Central memory CD8-positive, alpha-beta T cell (primary cell): ENCODE results near the gene MPRIP.
A peak's percentile ranks its signal among the peaks of the same experiment; 100 is the strongest.

ENCODE experiments used
- ATAC-seq: fragments of 150-1000 bp; cut with Tn5 transposase; replicated peaks from 2 replicates; pipeline ENCODE4 v1.10.0; 2022; ENCODE audit warnings: mild to moderate bottlenecking, moderate FRiP score, moderate number of reproducible peaks; ENCODE audit not compliant: poor library complexity, severe bottlenecking; ENCODE audit errors: extremely low read depth
- DNase-seq, 2 donors: peaks; one replicate each; pipeline ENCODE4 v3.0.0; 2021; ENCODE audit warnings: low spot score in 2 of 2
- H3K27ac Mint-ChIP-seq: one replicate; pipeline ENCODE4 v1.8.0; 2022; ENCODE audit warnings: low read depth, mild to moderate bottlenecking, moderate library complexity, mixed read lengths
- H3K27me3 Mint-ChIP-seq: one replicate; pipeline ENCODE4 v1.8.0; 2022; ENCODE audit warnings: mixed read lengths
- H3K36me3 Mint-ChIP-seq: one replicate; pipeline ENCODE4 v1.8.0; 2022; ENCODE audit warnings: mild to moderate bottlenecking, moderate library complexity, mixed read lengths; ENCODE audit not compliant: insufficient read depth
- H3K4me1 Mint-ChIP-seq: one replicate; pipeline ENCODE4 v1.8.0; 2022; ENCODE audit warnings: mixed read lengths
- H3K4me3 Mint-ChIP-seq: one replicate; pipeline ENCODE4 v1.8.0; 2022; ENCODE audit warnings: mild to moderate bottlenecking, moderate library complexity, mixed read lengths
- H3K9me3 Mint-ChIP-seq: one replicate; pipeline ENCODE4 v1.8.0; 2022; ENCODE audit warnings: mixed read lengths

Gene MPRIP

DNA sequence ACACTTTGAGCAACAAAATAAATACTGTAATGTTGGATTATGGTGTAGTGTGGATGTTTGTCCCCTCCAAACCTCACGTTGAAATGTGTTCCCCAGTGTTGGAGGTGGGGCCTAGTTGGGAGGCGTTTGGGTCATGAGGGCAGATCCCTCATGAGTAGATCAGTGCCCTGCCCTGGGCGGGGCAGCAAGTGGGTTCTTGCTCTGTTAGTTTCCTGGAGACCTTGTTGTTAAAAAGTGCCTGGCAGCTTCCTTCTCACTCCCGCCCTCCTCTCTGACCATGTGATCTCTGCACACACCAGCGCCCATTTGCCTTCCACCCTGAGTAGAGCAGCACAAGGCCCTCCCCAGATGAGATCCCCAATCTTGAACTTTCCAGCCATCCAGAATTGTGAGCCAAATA, 67.7 kb downstream of the MPRIP start:
- H3K27me3 Mint-ChIP-seq, result no peaks in the 10 kb centered on the region
- H3K36me3 Mint-ChIP-seq, result peaks cover 4% of the 10 kb centered on the region
- peak overlapping the region; percentile 82 for H3K27ac Mint-ChIP-seq
- no peaks in the 10 kb centered on the region for H3K9me3 Mint-ChIP-seq
- peaks cover 69% of the 10 kb centered on the region for H3K4me1 Mint-ChIP-seq
- DNase-seq (peak in 1 of 2 donors; percentile 38), ATAC-seq (peak; percentile 87)
- peak overlapping the region; percentile 38 for H3K4me3 Mint-ChIP-seq

DNA sequence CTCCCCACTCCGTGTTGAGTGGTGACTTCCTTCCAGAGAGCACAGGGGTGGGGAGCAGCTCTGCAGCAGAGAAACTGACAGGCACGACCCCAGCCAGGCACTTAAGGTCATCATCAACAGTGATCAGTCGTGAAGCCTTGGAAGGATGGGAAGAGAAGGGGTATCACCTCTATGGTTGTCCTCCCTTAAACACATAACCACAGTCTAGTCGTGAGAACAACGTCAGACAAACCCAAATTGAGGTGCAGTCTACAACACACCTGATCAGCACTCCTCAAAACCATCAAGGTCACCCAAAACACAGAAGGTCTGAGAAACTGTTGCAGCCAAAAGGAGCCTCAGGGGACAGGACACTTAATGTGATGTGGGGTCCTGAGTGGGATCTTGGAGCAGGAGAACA, 68.3 kb downstream of the MPRIP start:
- H3K36me3 Mint-ChIP-seq, result peaks cover 4% of the 10 kb centered on the region
- H3K27ac Mint-ChIP-seq, result peak overlapping the region; percentile 82
- no peak for DNase-seq
- H3K4me1 Mint-ChIP-seq, result peaks cover 75% of the 10 kb centered on the region
- H3K27me3 Mint-ChIP-seq, result no peaks in the 10 kb centered on the region
- H3K9me3 Mint-ChIP-seq, result no peaks in the 10 kb centered on the region
- peak overlapping the region; percentile 38 for H3K4me3 Mint-ChIP-seq
- ATAC-seq, result peak; percentile 62

DNA sequence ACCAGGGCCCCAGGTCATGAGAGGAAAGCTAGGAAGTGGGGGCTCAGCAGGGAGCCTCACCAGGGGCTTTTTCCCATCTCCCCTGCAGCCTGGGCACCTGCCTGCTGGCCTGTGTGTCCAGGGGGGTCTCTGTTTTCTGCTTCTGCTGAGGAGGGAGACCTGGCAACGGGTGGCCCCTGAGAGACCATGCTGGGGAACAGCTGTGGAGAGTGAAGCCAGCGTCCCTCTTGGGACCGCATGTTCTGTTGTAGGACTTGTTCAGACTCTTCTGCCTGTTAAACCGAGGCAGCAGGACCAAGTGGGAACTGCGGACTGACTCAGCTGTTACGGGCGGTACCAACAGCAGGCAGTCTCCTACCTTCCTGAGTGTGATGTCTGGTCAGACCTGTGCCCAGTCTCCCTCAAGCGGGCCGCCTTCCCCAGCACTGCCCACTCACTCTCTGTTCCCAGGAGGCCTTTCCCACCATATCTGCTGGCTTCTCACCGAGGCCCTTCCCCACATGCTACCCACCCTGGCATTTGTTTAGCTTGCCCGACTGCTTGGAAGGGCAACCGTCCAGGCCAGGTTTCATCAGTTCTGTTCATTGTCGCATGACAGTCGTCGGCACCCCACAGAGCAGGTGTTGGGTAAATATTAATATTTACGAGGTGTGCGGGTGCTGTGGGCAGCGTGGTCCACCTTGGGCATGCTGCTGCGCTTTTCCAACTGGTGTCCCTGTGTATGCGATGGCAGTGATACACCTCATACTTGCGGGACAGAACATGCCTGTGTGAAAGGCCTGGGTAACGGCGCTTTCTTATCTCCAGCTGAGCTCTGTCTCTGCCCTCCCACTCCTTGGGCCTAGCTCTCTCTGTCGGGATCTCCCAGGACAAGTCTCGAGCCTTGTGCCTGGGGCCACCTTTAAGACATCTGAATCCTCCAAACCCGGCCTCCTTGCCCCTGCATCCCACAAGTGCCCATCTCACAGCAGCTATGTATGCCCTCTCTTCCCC, 69.4 kb downstream of the MPRIP start:
- Mint-ChIP-seq H3K9me3 (no peaks in the 10 kb centered on the region), H3K4me1 (peaks cover 80% of the 10 kb centered on the region), H3K27me3 (no peaks in the 10 kb centered on the region), H3K27ac (peak overlapping the region; percentile 82), H3K36me3 (peaks cover 3% of the 10 kb centered on the region), H3K4me3 (no peak overlapping the region)
- DNase-seq (no peak), ATAC-seq (no peak)

DNA sequence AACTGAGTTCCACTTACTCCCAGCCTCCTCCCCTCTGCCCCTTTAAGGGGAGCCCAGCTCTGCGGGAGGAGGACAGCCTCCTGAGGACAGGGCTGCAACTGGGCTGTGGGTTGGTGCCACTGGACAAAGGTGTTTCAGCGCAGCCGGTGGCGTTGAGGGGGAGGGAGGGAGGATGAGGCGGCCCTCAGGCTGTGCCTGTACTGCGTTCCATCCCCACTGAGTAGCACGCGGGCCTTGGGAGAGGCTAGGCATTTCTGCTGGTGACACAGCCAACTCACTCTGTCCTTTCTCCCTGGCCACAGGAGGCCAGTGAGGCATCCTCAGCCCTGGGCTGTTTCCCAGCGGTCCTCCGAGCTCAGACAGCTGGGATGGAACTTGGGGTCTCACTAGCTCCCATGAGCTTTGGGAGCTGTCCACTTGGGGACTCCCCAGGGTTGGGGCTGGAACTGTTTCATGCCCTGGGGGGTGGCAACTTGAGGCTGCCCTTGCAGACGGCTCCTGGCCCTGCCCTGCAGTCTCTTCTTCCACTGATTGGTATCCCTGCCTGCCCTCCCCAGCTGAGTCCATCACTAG, 70.5 kb downstream of the MPRIP start:
- no peak for DNase-seq
- Mint-ChIP-seq H3K4me1 (peaks cover 83% of the 10 kb centered on the region), H3K27ac (no peak overlapping the region), H3K36me3 (peaks cover 2% of the 10 kb centered on the region), H3K9me3 (no peaks in the 10 kb centered on the region), H3K27me3 (no peaks in the 10 kb centered on the region), H3K4me3 (no peak overlapping the region)
- no peak for ATAC-seq

GRCh38 chr17:17114592-17115225, 72.5 kb downstream of the MPRIP start:
- no peaks in the 10 kb centered on the region for H3K9me3 Mint-ChIP-seq
- peak overlapping the region; percentile 20 for H3K4me3 Mint-ChIP-seq
- peak overlapping the region; percentile 91 for H3K27ac Mint-ChIP-seq
- H3K27me3 Mint-ChIP-seq, result no peaks in the 10 kb centered on the region
- ATAC-seq, result no peak
- peaks cover 6% of the 10 kb centered on the region for H3K36me3 Mint-ChIP-seq
- H3K4me1 Mint-ChIP-seq, result peaks cover 77% of the 10 kb centered on the region
- DNase-seq, result no peak

GRCh38 chr17:17115620-17116019, 73.4 kb downstream of the MPRIP start:
- Mint-ChIP-seq H3K27ac (peak overlapping the region; percentile 91), H3K4me3 (no peak overlapping the region), H3K27me3 (no peaks in the 10 kb centered on the region), H3K4me1 (peaks cover 77% of the 10 kb centered on the region), H3K9me3 (no peaks in the 10 kb centered on the region), H3K36me3 (peaks cover 4% of the 10 kb centered on the region)
- no peak for DNase-seq
- no peak for ATAC-seq

- peak overlapping the region; percentile 91 for H3K27ac Mint-ChIP-seq
- H3K36me3 Mint-ChIP-seq, result peaks cover 5% of the 10 kb centered on the region
- DNase-seq (no peak), ATAC-seq (no peak)
- peaks cover 77% of the 10 kb centered on the region for H3K4me1 Mint-ChIP-seq
- no peaks in the 10 kb centered on the region for H3K27me3 Mint-ChIP-seq
- H3K9me3 Mint-ChIP-seq, result no peaks in the 10 kb centered on the region
- H3K4me3 Mint-ChIP-seq, result no peak overlapping the region
Observed at GRCh38 chr17:17116406-17116805, 74.1 kb downstream of the MPRIP start.

DNA sequence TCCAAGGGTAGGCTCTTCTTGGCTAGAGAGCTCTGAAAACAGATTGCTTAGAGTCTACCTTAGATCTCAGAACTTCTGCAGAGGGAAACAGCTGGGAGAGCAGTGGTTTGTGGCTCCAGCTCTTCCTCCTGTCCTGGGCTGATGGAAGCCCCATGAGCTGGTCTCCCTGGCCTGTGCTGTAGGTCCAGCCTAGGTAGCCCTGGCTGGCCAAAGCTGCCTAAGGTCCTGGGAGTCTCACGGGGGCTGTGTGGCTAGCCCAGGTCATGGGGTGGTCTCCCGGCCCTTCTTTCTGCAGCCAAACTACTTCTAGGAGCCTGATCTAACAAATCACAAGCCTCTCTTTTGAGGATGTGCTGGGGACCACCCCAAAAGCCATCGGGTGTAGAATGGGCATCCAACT, 75.7 kb downstream of the MPRIP start:
- DNase-seq, result no peak
- ATAC-seq, result no peak
- H3K27me3 Mint-ChIP-seq, result no peaks in the 10 kb centered on the region
- H3K27ac Mint-ChIP-seq, result peak overlapping the region; percentile 71
- peaks cover 6% of the 10 kb centered on the region for H3K36me3 Mint-ChIP-seq
- H3K4me1 Mint-ChIP-seq, result peaks cover 77% of the 10 kb centered on the region
- no peaks in the 10 kb centered on the region for H3K9me3 Mint-ChIP-seq
- H3K4me3 Mint-ChIP-seq, result no peak overlapping the region

DNA sequence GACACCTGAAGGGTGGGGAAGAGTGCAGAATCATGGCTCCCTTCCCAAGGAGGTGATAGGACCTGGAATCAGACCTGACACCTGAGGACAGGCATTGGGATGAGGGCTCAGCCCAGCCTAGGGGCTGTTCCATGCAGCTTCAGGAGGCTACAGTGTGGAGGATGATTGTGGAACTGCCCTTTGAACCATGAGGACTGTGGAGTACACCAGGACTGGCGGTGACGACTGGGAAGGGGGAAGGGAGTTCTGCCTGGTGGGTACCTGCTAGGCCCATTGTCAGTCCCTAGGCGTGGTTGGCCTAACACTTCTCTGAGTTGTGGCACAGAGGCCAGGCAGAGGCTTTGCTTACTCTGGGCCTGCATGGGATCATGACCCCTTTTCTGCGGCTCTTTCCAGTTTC, 76.1 kb downstream of the MPRIP start:
- DNase-seq (no peak), ATAC-seq (no peak)
- Mint-ChIP-seq H3K27ac (peak overlapping the region; percentile 71), H3K27me3 (no peaks in the 10 kb centered on the region), H3K36me3 (peaks cover 6% of the 10 kb centered on the region), H3K9me3 (no peaks in the 10 kb centered on the region), H3K4me1 (peaks cover 79% of the 10 kb centered on the region), H3K4me3 (no peak overlapping the region)

DNA sequence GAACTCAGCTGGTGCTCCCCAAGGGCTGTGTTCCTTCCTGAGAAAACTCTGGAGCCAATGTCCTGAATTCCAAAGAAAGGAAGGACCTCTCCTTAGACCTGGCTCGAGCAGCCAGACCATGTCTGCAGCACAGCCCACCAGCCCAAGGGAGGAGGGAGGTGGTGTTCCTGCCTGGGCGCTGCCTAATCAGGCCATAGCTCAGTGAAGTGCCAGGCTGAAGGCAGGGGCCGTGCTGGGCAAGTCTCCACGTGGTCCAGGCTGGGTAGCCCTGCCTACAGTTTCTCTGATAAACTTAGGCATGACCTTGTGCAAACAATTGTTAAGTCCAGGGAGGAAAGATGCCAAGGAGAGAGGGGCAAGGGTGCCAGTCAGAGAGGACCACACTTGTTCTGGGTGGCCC, 76.8 kb downstream of the MPRIP start:
- DNase-seq (no peak), ATAC-seq (no peak)
- H3K27ac Mint-ChIP-seq, result peak overlapping the region; percentile 82
- H3K4me3 Mint-ChIP-seq, result peak overlapping the region; percentile 58
- H3K36me3 Mint-ChIP-seq, result peaks cover 6% of the 10 kb centered on the region
- no peaks in the 10 kb centered on the region for H3K9me3 Mint-ChIP-seq
- H3K4me1 Mint-ChIP-seq, result peaks cover 81% of the 10 kb centered on the region
- H3K27me3 Mint-ChIP-seq, result no peaks in the 10 kb centered on the region

- peak overlapping the region; percentile 82 for H3K27ac Mint-ChIP-seq
- H3K9me3 Mint-ChIP-seq, result no peaks in the 10 kb centered on the region
- peaks cover 81% of the 10 kb centered on the region for H3K4me1 Mint-ChIP-seq
- no peaks in the 10 kb centered on the region for H3K27me3 Mint-ChIP-seq
- H3K36me3 Mint-ChIP-seq, result peaks cover 6% of the 10 kb centered on the region
- H3K4me3 Mint-ChIP-seq, result peak overlapping the region; percentile 58
- DNase-seq, result peak; percentile 24 to 42
- peak; percentile 94 for ATAC-seq
Observed at GRCh38 chr17:17119533-17119932, 77.3 kb downstream of the MPRIP start.

DNA sequence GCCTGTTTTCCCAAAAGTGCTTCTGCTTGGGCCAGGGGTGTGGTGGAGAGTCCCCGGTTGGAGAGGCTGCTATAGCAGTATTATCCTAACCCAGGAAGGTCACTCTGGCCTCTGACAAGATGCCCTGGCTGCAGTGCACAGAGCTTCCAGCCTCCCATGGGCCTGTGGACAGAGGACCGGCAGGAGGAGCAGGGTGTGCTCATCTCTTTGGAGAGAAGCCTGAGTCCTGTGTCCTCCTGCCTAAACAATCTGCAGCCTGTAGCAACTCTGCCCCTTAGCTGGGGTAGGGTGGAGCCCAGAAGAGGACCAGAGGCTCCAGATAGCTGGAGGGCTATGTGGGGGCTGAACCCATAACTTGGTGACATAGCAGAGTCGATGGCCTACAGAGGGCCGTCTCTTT, 78.0 kb downstream of the MPRIP start:
- Mint-ChIP-seq H3K27ac (no peak overlapping the region), H3K4me1 (peaks cover 81% of the 10 kb centered on the region), H3K4me3 (peak overlapping the region; percentile 20), H3K27me3 (no peaks in the 10 kb centered on the region), H3K9me3 (no peaks in the 10 kb centered on the region), H3K36me3 (peaks cover 6% of the 10 kb centered on the region)
- DNase-seq (no peak), ATAC-seq (no peak)
